ENCODE measurements around the gene VAMP2. TPM values are rescaled to one million over a fixed set of nuclear protein-coding genes. Genes with fewer than 3 reads are reported as not detected.

Gene VAMP2
- total and polyA plus RNA-seq, 9 of the 15 experiments (the other 6 are each of a cell fraction or from before 2014, with no cell fraction given), result 2.3 to 31.8 (median 6.0) TPM

DNA sequence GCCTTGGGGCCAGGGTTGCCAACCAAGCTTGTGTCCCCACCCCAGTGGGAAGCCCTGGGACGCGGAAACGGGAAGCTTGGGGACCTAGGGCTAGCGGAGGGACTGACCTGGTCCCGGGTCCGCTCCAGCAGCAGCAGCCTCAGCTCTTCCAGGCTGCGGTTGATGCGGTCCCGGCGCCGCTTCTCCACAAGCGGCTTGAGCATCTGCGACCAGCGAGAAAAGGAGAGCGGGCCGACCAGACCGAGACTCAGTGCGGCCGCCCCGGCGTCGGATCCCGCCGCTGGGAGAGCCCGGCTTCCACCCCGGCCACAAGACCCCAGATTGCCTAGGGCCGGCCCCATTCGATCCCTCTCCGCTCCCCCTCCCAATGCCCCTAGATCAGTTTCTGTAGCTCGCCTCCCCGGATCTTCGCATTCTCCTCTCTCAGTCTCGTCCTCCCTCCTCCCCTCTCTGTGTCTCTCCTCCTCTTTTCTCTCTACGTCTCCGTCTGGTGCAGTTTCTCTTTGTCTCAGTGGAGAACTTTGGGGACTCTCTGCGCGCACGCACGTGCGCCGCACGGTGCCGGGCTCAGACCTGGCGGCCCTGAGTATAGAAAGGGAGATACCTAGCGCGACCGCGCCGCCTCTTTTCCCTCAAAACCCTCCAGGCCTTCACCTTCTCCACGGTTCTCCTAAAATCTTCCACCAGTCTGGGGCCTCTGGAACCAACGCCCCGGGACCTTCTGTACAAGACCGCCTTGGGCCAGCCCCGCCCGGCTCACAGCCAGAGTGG, 39.6 kb downstream of the VAMP2 start (continued):
- no peak for TF ChIP-seq E4F1 (CRISPR knock-in tag; IDR thresholded peaks at IDR 0.05; ENCODE audit: borderline replicate concordance)
- TF ChIP-seq ZBTB7A (IDR thresholded peaks at IDR 0.05; ENCODE audit: borderline replicate concordance, control insufficient read depth, low read depth, low read length), result peak; percentile 26; the same call in 1 of the 2 replicates
- no peak for TF ChIP-seq DMBX1 (CRISPR knock-in tag; IDR thresholded peaks at IDR 0.05; ENCODE audit: borderline replicate concordance)
- TF ChIP-seq, protein P1, sequence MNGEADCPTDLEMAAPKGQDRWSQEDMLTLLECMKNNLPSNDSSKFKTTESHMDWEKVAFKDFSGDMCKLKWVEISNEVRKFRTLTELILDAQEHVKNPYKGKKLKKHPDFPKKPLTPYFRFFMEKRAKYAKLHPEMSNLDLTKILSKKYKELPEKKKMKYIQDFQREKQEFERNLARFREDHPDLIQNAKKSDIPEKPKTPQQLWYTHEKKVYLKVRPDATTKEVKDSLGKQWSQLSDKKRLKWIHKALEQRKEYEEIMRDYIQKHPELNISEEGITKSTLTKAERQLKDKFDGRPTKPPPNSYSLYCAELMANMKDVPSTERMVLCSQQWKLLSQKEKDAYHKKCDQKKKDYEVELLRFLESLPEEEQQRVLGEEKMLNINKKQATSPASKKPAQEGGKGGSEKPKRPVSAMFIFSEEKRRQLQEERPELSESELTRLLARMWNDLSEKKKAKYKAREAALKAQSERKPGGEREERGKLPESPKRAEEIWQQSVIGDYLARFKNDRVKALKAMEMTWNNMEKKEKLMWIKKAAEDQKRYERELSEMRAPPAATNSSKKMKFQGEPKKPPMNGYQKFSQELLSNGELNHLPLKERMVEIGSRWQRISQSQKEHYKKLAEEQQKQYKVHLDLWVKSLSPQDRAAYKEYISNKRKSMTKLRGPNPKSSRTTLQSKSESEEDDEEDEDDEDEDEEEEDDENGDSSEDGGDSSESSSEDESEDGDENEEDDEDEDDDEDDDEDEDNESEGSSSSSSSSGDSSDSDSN (IDR thresholded peaks at IDR 0.05; ENCODE audit: borderline replicate concordance in 1 of 2, low read depth in 2 of 2, low read length in 2 of 2), result 0 out of 4 replicates have a peak, but pooled peaks of 1 of the 2 experiments have one; percentile 60
- TF ChIP-seq RBBP5 (IDR thresholded peaks at IDR 0.05; ENCODE audit: borderline replicate concordance, insufficient read depth, low read length, poor library complexity, severe bottlenecking), result peak; percentile 41
- TF ChIP-seq STAT5B (CRISPR knock-in tag; IDR thresholded peaks at IDR 0.05), result no peak
- TF ChIP-seq ZFP1 (CRISPR knock-in tag; IDR thresholded peaks at IDR 0.05), result no peak
- TF ChIP-seq MGA (IDR thresholded peaks at IDR 0.05), result peak; percentile 87
